Thyroid gland (tissue), 4 donors: ENCODE data around the gene RNF10. TPM values are rescaled to one million over a fixed set of nuclear protein-coding genes. Genes with fewer than 3 reads are reported as not detected.

Experiments
- DNase-seq, 2 donors: peaks; one replicate each; pipeline ENCODE4 v3.0.0-alpha.2; 2019
- H3K27ac ChIP-seq, 3 donors: fragments of 200-600 bp; sonication (generic); 1 replicate in 2 of 3; 2 replicates in 1 of 3; pipeline ENCODE4 v1.5.1; 2016 to 2019; ENCODE audit warnings: mild to moderate bottlenecking in 1 of 3, moderate library complexity in 1 of 3
- H3K27me3 ChIP-seq: fragments of 200-600 bp; sonication (generic); one replicate; pipeline ENCODE4 v1.5.1; 2019
- H3K36me3 ChIP-seq, 2 donors: fragments of 200-600 bp; sonication (generic); one replicate each; pipeline ENCODE4 v1.5.1; 2016 to 2019
- H3K4me1 ChIP-seq, 2 donors: fragments of 200-600 bp; sonication (generic); one replicate each; pipeline ENCODE4 v1.5.1; 2017 to 2019
- H3K4me3 ChIP-seq, 3 donors: fragments of 200-600 bp; sonication (generic); replicated peaks in 1 of 3; 1 replicate in 2 of 3; 2 replicates in 1 of 3; pipeline ENCODE4 v1.5.1; 2016; ENCODE audit warnings: mild to moderate bottlenecking in 1 of 3
- H3K9me3 ChIP-seq: fragments of 200-600 bp; sonication (generic); one replicate; pipeline ENCODE4 v1.5.1; 2017
- POLR2A ChIP-seq, 2 donors: fragments of 450-650 bp; IDR thresholded peaks; one replicate each; pipeline ENCODE4 v1.6.1; 2017; ENCODE audit warnings: antibody characterized with exemption in 2 of 2, mild to moderate bottlenecking in 2 of 2, moderate library complexity in 1 of 2
- WGBS, 2 donors: methylation state at CpG; one replicate each; pipeline ENCODE4 v1.1.5; 2017; 5-methylcytosine and 5-hydroxymethylcytosine counted together
- intact Hi-C: fragments of 100-400 bp; cut with DNase I; formaldehyde crosslinking; loops from one replicate; pipeline ENCODE4 v1.15.1; 2023
- total RNA-seq, 4 donors: library from RNA; depleted of rRNA; stranded (reverse); fragments of >200 nt; gene quantifications; one replicate each; pipeline ENCODE4 v1.2.3, GENCODE V29; 2016
- TF ChIP-seq, protein P1 (sequence below), 6 experiments: fragments of 200-600 bp in 3 of 6; fragments of 450-650 bp in 3 of 6; sonication (generic) in 3 of 6; IDR thresholded peaks; one replicate each; pipeline ENCODE4 v1.5.1; 2016 to 2019; ENCODE audit warnings: antibody characterized with exemption in 6 of 6, mild to moderate bottlenecking in 2 of 6, inconsistent platforms in 1 of 6, moderate library complexity in 1 of 6

RNF10 gene
- total RNA-seq, 4 donors from 2014 or later: 62.5 to 159 (median 127) TPM

DNA sequence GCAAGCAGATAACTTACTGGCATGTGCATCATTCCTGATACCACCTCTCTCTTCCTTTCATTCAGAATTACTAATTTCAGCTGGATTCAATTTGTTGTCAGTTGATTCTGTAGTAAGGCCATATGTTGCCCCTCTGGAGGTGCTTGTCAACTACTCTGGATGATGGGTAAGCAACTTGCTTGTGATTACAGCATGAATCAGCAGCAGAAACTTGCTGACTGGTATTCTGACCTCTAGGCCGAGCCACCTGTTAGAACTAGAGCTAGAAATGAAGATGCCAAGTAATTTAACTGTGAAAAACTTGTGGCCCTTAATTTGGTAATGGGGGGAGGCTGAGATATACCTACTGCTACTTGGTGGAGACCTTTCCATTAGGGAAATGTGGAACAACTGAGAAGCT is 5.1 kb downstream of the RNF10 start:
- Histone ChIP-seq H3K36me3 (no peaks in the 10 kb centered on the region), H3K27me3 (no peaks in the 10 kb centered on the region), H3K9me3 (no peaks in the 10 kb centered on the region), H3K4me3 (no peak overlapping the region), H3K27ac (peak overlapping the region; percentile 76 to 92 (median 90)), H3K4me1 (peaks cover 41 to 67% of the 10 kb centered on the region in 2 donors)
- intact Hi-C loops: no loop called here
- no peak for DNase-seq
- 69 to 82% methylated on average over 1 of the region's 1 CpG for WGBS, 2 donors
- no peak for TF ChIP-seq POLR2A (IDR thresholded peaks at IDR 0.05)
- TF ChIP-seq, protein P1, sequence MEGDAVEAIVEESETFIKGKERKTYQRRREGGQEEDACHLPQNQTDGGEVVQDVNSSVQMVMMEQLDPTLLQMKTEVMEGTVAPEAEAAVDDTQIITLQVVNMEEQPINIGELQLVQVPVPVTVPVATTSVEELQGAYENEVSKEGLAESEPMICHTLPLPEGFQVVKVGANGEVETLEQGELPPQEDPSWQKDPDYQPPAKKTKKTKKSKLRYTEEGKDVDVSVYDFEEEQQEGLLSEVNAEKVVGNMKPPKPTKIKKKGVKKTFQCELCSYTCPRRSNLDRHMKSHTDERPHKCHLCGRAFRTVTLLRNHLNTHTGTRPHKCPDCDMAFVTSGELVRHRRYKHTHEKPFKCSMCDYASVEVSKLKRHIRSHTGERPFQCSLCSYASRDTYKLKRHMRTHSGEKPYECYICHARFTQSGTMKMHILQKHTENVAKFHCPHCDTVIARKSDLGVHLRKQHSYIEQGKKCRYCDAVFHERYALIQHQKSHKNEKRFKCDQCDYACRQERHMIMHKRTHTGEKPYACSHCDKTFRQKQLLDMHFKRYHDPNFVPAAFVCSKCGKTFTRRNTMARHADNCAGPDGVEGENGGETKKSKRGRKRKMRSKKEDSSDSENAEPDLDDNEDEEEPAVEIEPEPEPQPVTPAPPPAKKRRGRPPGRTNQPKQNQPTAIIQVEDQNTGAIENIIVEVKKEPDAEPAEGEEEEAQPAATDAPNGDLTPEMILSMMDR (IDR thresholded peaks at IDR 0.05): no peak

DNA sequence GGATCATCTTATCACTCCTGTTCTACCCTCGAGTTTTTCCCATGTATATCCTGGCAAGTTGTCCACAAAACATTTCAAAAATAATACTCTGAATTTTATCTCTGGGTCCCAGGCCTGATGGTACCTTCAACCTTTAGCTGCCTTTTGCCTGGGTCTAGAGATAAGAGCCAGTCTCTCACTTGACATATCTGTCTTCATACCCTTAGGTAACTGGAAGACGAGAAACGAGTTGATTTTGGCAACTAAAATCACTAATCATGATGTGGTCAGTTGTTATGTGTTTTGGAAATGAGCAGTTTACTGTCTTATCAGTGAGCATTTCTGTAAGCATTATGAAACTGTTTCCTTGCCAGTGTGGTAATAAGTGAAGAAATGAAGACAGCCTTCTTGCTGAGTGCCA is 6.3 kb downstream of the RNF10 start:
- 46 to 58% methylated on average over 3 of the region's 3 CpGs for WGBS, 2 donors
- no peak for DNase-seq
- TF ChIP-seq, protein P1 (IDR thresholded peaks at IDR 0.05): no peak
- TF ChIP-seq POLR2A (IDR thresholded peaks at IDR 0.05): no peak
- Histone ChIP-seq H3K27ac (peak overlapping the region; percentile 31 to 90 (median 43)), H3K4me1 (peaks cover 41 to 72% of the 10 kb centered on the region in 2 donors), H3K36me3 (no peaks in the 10 kb centered on the region), H3K9me3 (no peaks in the 10 kb centered on the region), H3K4me3 (no peak overlapping the region), H3K27me3 (no peaks in the 10 kb centered on the region)
- intact Hi-C loops: no loop called here

DNA sequence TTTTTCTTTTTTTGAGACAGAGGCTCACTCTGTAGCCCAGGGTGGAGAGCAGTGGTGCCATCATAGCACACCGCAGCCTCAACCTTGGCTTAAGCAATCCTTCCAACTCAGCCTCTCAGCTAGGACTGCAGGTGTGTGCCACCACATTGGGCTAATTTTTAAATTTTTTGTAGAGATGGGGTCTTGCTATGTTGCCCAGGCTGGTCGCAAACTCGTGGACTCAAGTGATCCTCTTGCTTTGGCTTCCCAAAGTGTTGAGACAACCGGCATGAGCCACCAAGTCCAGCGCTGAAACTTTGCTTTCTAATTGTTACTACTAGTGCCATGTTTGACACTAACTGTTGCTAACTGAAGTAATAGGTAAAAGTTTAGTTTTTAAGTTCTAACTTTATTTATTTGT is 8.0 kb downstream of the RNF10 start:
- Histone ChIP-seq H3K4me1 (peaks cover 34 to 56% of the 10 kb centered on the region in 2 donors), H3K27ac (peak overlapping the region in 1 of 3 donors; percentile 11)
- intact Hi-C loops: no loop called here

DNA sequence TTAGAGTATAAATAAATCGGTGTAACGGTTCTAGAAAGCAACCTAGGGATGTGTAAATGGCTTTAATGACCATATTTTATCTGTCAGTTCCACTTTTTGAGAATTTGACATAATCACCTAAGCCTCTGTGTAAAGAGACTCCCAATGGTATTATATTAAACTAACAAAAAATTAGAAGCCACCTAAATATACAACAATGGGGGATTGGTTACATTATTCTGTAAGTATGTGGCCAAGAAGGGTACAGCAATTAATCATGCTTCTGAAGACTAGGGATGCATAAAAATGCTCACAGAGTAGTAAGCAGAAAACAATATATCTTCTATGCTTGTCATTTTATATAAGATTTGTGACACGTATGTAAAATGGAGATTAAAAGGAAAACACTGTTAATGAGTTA is 10.5 kb downstream of the RNF10 start:
- TF ChIP-seq, protein P1 (IDR thresholded peaks at IDR 0.05): no peak
- no peak for TF ChIP-seq POLR2A (IDR thresholded peaks at IDR 0.05)
- H3K27ac ChIP-seq: no peak overlapping the region

More for the DNA sequence above, 8.0 kb downstream of the RNF10 start:
- H3K36me3 ChIP-seq: peaks cover 9 to 11% of the 10 kb centered on the region in 2 donors
- 93 to 99% methylated on average over 5 of the region's 5 CpGs for WGBS, 2 donors
- DNase-seq: no peak
- no peaks in the 10 kb centered on the region for H3K27me3 ChIP-seq
- no peak for TF ChIP-seq POLR2A (IDR thresholded peaks at IDR 0.05)
- TF ChIP-seq, protein P1 (IDR thresholded peaks at IDR 0.05): no peak
- no peak overlapping the region for H3K4me3 ChIP-seq
- H3K9me3 ChIP-seq: no peaks in the 10 kb centered on the region

DNA sequence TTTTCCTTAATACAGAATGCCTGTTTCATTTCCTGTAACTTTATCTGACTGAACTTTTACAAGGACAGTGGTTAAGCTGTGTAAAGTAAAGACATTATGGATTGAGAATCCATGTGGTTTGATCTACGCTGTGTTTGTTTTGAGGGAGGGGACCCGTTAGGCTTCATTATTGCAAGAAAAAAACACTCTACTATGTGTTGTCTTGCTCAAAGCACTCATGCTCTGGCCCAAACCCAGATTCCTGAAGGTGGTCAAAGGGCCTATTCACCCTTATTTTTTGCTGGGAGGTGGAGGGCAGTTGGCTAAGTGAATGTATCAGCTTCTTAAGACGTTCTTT is 11.9 kb downstream of the RNF10 start:
- H3K27ac ChIP-seq: no peak overlapping the region
- 52 to 57% methylated on average over 3 of the region's 3 CpGs for whole genome bisulfite sequencing, 2 donors
- no peak overlapping the region for H3K4me3 ChIP-seq
- peaks cover 21 to 47% of the 10 kb centered on the region in 2 donors for H3K4me1 ChIP-seq
- no peak for DNase-seq
- no peak for TF ChIP-seq POLR2A (IDR thresholded peaks at IDR 0.05)
- TF ChIP-seq, protein P1 (IDR thresholded peaks at IDR 0.05): no peak
- H3K9me3 ChIP-seq: no peaks in the 10 kb centered on the region
- no peaks in the 10 kb centered on the region for H3K27me3 ChIP-seq
- peaks cover 23 to 29% of the 10 kb centered on the region in 2 donors for H3K36me3 ChIP-seq
- intact Hi-C loops: no loop called here

More for the DNA sequence above, 10.5 kb downstream of the RNF10 start:
- no peak for DNase-seq
- no peaks in the 10 kb centered on the region for H3K27me3 ChIP-seq
- no peaks in the 10 kb centered on the region for H3K9me3 ChIP-seq
- intact Hi-C loops: no loop called here
- peaks cover 23 to 29% of the 10 kb centered on the region in 2 donors for H3K36me3 ChIP-seq
- H3K4me3 ChIP-seq: no peak overlapping the region
- peaks cover 18 to 43% of the 10 kb centered on the region in 2 donors for H3K4me1 ChIP-seq
- WGBS, 2 donors: 90 to 94% methylated on average over 3 of the region's 3 CpGs
